ENCODE measurements around the gene HRG.

Gene HRG

GRCh38 chr3:186638259-186638658, 27.6 kb upstream of the HRG start:
- DNase-seq (ENCODE audit: low read depth in 3 of 3): no peak

GRCh38 chr3:186639778-186640472, 25.9 kb upstream of the HRG start, which contains the start of gene FETUB:
Gene FETUB (plus strand): TSS chr3:186640399. CDS start chr3:186640461, 62 bp downstream.
- DNase-seq (ENCODE audit: low read depth in 3 of 3): no peak

GRCh38 chr3:186640473-186640818, 25.4 kb upstream of the HRG start:
- DNase-seq (ENCODE audit: low read depth in 3 of 3): no peak

- DNase-seq (ENCODE audit: low read depth in 3 of 3): no peak
Measured at GRCh38 chr3:186640929-186641328, 24.9 kb upstream of the HRG start.

- DNase-seq (ENCODE audit: low read depth in 3 of 3): no peak
Measured at GRCh38 chr3:186642014-186642413, 23.8 kb upstream of the HRG start.

- no peak for DNase-seq (ENCODE audit: low read depth in 3 of 3)
Measured at GRCh38 chr3:186643493-186643892, 22.3 kb upstream of the HRG start.

- no peak for DNase-seq (ENCODE audit: low read depth in 3 of 3)
Measured at GRCh38 chr3:186644683-186645082, 21.1 kb upstream of the HRG start.

- DNase-seq (ENCODE audit: low read depth in 3 of 3): no peak
Measured at GRCh38 chr3:186646106-186646505, 19.7 kb upstream of the HRG start.

GRCh38 chr3:186646841-186647240, 19.0 kb upstream of the HRG start:
- no peak for DNase-seq (ENCODE audit: low read depth in 3 of 3)

GRCh38 chr3:186648851-186649250, 17.0 kb upstream of the HRG start:
- no peak for DNase-seq (ENCODE audit: low read depth in 3 of 3)

- DNase-seq (ENCODE audit: low read depth in 3 of 3): no peak
Measured at GRCh38 chr3:186651678-186652215, 14.1 kb upstream of the HRG start.

- no peak for DNase-seq (ENCODE audit: low read depth in 3 of 3)
Measured at GRCh38 chr3:186653080-186653707, 12.6 kb upstream of the HRG start.

- no peak for DNase-seq (ENCODE audit: low read depth in 3 of 3)
Measured at GRCh38 chr3:186653984-186654383, 11.8 kb upstream of the HRG start.

GRCh38 chr3:186663361-186664118, 2.3 kb upstream of the HRG start:
- no peak for DNase-seq (ENCODE audit: low read depth in 3 of 3)

- no peak for DNase-seq (ENCODE audit: low read depth in 3 of 3)
Measured at GRCh38 chr3:186664119-186664495, 1.7 kb upstream of the HRG start.

GRCh38 chr3:186664506-186664905, 1.3 kb upstream of the HRG start:
- DNase-seq (ENCODE audit: low read depth in 3 of 3): no peak

- DNase-seq (ENCODE audit: low read depth in 3 of 3): no peak
Measured at GRCh38 chr3:186668426-186668825, 2.6 kb downstream of the HRG start.

GRCh38 chr3:186669378-186670084, 3.7 kb downstream of the HRG start:
- no peak for DNase-seq (ENCODE audit: low read depth in 3 of 3)

GRCh38 chr3:186670155-186670554, 4.3 kb downstream of the HRG start:
- DNase-seq (ENCODE audit: low read depth in 3 of 3): no peak

- DNase-seq (ENCODE audit: low read depth in 3 of 3): no peak
Measured at GRCh38 chr3:186671051-186671450, 5.2 kb downstream of the HRG start.

GRCh38 chr3:186678604-186679003, 12.8 kb downstream of the HRG start:
- DNase-seq (ENCODE audit: low read depth in 3 of 3): no peak

- DNase-seq (ENCODE audit: low read depth in 3 of 3): no peak
Measured at GRCh38 chr3:186679151-186679550, 13.3 kb downstream of the HRG start.
